ENCODE data around the gene IGSF1.
"Not testable (repeated sequence)": the region's sequence is repeated elsewhere in the genome, so short reads cannot be mapped to it uniquely, and the experiment has no call there.

IGSF1 gene

DNA sequence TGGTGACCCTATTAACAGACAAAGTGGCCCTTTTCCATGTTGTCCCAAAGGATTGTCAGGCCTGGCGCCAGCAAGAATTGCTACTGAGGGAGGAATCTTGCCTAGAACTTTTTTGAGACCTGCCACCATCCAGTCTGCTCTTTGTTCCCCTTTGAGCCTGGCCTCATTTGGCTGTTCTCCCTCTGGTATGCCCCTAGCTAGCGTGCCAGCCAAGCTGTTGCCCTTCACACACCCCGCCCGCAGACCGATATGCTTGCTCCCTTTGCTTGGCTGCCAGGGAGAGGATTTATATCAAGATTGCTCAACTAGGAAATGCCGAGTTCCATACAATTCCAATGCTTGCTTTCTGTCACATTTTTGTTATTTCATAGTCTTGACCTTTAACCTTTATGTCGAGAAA is 24.4 kb downstream of the IGSF1 start:
- no peak for DNase-seq

DNA sequence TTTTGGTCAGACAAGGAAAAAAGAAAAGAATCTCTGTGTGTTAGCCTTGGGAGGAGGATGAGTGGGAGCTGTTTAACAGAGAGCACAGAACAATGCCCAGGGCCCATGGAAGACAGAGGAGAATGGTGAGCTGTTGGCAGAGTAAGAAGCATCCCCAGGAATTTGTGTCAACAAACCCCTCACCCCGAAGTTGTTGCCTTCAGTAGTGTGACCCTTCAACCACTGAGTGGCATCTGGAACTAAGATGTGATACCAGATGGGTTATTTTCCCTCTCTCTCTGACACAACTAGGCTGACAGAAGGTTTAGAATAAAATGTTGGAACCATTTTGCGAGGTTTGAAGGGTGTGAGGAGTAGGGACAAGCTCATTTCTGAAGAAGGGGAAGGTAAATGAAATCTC is 25.1 kb downstream of the IGSF1 start:
- DNase-seq: no peak

DNA sequence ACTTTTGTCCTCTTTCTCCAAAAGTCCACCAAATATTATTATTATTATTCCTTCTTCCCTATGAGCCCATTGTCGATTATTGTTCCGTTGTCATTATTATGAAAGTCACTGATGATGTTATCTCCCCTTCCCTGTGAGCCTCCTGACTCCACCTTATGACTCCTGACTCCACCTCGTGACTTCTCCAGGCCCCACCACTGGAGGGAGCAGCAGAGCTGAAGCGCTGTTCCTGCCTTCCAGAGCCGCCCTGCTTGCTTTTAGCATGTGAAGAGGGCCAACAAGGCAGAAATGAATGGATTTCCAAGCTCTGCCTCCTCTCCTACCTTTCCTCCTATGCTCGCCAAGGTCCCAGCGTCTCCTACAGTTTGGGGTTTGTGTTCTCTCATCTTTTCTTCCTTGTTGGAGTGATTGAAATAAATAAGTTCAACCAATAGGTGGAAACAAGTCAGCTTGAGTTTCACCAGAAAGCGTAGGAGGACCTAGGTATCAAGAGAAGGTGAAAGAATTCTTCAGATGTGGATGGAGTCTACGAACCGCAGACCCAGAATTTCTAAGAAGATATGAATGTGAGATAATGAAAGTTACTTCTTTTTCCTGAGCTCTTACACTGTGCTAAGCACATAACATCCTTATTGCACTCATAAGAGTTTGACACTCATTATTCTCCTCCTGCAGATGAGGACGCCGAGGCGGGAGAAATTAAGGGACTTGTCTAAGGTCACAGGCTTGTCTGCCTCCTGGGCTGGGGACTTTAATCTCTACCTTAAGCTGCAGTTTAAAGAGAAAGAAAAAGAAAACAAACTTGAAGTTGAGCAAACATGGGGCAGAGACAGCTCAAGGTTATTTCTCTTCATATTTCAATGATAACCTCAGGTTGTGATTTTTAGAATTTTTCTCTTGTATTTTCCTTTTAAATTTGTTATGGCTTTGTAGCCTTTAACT is 26.1 kb downstream of the IGSF1 start:
- no peak for DNase-seq

DNA sequence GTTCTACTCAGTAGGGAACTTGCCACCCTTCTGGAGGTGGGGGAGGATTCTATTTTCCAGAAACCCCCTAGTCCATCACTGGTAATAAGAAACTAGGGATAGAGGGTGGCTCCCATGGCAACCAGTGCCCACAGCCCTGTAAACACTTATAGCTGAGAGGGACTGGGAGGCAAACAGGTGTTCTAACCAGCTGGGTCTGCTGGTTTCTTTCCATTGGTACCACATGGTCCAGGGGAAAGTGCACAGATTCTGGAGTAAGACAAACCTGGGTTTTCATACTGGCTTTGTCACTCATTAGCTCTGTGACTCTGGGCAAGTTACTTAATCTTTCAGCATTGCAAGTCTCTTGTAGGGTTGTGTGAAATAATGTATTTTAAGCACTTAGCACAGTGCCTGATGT is 26.9 kb downstream of the IGSF1 start:
- no peak for DNase-seq

DNA sequence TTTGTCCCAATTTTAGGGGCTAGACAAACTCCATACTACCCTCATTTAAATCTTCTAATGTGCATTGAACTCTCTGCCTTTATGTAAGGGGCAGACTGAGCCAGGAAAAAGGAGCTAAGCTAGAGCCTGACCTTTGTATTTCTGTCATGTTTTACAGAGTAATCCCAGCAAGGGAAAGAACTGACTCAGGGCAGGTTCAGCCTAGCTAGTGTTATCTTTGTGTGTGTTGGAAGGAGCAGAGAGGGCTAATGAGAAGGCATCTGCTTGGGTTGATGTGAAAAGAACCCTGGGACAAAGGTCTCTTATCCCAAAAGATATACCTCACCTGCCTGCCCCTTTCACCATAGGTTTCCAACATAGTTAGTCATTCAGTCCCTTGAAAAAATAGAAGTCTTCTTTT is 31.7 kb downstream of the IGSF1 start:
- DNase-seq: no peak

DNA sequence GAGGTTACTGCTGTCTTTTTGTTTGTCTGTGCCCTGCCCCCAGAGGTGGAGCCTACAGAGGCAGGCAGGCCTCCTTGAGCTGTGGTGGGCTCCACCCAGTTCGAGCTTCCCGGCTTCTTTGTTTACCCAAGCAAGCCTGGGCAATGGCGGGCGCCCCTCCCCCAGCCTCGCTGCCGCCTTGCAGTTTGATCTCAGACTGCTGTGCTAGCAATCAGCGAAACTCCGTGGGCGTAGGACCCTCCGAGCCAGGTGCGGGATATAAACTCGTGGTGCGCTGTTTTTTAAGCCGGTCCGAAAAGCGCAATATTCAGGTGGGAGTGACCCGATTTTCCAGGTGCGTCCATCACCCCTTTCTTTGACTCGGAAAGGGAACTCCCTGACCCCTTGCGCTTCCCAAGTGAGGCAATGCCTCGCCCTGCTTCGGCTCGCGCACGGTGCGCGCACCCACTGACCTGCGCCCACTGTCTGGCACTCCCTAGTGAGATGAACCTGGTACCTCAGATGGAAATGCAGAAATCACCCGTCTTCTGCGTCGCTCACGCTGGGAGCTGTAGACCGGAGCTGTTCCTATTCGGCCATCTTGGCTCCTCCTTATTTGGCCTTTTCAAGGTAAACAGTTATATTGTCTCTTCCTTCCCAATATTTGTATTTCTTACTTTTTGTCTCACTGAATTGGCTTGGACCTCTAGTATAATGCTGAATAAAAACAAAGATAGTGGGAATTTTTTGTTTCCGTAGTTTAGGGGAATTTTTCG is 37.9 kb downstream of the IGSF1 start:
- DNase-seq: not testable (repeated sequence)

DNA sequence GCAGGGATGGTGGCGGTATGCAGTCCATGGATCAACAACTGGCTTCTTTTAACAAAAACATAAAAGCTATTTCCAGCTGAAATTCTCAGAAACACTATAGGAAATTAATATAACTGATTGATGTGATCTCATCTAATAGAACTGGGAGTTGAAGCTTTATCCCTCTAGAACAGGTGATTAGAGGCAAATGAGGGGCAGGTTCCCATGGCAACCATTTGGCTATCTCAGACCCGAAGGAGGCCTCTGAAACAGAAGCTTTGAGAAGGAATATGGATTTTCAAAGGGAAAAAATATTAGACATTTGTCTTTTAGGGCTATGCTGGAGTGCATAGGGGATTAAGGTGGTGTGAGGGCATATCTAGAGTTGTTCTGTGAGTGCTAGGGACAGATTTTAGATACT is 50.0 kb downstream of the IGSF1 start:
- DNase-seq: no peak

DNA sequence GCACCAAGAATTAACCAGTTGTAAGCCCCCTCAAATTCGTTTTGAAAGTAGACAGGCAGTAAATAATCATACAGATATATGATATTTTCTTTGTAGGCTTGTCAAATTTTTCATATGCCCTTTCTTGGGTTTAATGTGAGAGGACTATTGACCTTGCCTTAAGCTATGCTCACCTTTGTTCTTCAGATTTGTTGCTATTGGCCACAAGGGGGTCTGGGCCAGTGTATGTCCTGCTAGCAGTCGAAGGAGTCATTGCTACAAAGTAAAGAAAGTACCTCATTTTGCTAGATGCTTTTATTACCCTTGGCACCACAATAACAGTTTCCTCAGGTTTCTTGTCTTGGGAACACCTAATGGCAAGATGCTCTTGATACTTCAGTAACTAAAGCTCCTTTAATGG is 51.7 kb downstream of the IGSF1 start:
- no peak for DNase-seq

DNA sequence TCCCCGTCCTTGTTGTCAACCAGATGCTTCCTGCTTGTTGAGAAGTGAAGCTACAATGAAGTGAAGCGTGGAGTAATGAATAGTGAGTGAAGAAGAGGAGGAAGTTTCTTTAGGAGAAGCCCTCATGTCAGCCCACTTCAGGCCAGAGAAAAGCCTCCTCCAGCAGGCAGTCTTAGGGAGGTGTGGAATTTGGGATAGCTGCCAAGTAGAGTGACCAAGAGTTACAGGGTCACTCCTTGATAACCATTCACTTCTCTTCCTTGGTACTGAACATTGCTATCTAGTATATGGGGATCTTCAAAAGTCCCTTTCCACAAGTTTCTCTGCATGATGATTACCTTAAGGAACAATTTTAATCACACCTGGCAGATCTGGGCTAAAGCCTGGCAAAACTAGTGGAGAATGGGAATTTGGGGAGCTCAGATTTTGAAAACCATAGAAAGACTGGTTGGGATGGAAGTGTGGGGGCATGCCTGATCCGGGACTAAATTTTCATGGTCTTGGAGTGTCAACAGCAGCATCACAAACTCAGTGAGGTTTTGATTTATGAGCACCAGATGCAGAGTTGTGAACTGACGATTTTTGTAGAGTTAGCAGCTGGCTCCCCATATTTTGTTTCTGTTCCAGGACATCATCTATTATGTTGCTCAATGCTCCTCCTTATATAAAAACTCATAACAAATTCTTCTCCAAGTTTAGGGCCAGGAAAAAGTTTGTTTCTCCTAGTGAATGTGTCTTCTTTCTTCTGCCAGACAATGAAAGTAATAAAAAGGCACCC is 53.1 kb downstream of the IGSF1 start:
- DNase-seq: no peak

DNA sequence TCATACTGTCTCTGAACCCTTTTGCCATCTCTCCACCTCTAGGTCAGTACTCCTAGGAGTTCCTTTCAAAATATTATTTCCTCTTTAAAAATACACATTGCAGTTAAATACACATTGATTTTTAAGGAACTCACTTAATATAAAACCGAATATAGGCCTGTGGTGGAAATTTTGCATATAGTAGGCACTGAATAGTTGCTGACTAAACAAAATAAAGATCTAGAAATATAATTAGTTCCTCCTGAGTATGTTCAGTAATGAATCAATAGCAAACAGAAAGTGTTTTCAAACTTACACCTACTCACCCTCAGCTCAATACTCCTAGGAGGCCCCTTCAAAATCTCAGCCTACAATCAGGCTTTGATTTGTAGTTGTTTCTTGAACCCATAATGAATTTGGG is 61.5 kb downstream of the IGSF1 start:
- DNase-seq: no peak

DNA sequence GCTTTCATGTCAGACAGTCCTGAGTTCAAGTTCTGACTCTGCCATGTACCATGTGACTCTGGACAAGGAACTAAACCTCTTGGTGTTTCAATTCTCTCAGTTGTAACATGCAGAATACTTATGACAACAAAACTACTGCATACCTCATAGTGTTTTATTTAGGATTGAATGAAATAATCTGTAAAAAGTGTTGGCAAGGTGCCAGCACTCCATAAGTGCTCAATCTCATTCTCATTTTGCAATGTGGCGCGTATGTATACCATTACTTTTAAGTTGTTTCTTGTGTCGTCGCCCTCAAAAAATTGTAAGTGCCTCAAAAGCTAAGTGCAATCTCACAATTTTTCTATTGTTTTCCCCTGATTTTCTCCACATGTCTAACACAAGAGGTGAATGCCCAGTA is 62.5 kb downstream of the IGSF1 start:
- no peak for DNase-seq

DNA sequence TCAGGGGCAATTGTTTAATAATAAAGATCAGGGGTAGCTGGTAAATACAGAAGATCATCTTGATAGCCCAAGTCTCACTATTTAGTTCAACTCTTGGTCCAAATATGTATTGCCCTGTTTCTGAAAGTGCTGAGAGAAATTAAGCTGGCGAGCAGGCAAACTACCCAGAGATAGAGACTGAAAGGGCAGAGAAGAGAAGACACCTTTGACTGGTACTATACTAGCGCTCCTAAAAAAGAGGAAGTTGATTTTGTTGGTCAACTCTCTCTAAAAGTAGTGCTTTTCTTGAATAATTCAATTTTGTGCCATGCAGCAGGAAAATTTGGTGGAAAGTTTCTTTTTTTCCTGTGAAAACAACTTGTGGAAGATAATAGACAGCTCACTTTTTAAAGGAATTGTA is 64.0 kb downstream of the IGSF1 start:
- DNase-seq: no peak

Measured in activated effector memory CD4-positive, alpha-beta T cell treated with Interleukin-2 at 50 U/mL for 16 hours (primary cell).